Ramos (cell line): Measurements from ENCODE around the gene PHAF1.

Source experiments
- in situ Hi-C: fragments of 300-500 bp; cut with MboI; formaldehyde crosslinking; loops from one replicate; pipeline ENCODE4 v1.14.3; 2022; ENCODE audit warnings: low sequenced_read_pairs; ENCODE audit not compliant: unreplicated experiment

Gene PHAF1

DNA sequence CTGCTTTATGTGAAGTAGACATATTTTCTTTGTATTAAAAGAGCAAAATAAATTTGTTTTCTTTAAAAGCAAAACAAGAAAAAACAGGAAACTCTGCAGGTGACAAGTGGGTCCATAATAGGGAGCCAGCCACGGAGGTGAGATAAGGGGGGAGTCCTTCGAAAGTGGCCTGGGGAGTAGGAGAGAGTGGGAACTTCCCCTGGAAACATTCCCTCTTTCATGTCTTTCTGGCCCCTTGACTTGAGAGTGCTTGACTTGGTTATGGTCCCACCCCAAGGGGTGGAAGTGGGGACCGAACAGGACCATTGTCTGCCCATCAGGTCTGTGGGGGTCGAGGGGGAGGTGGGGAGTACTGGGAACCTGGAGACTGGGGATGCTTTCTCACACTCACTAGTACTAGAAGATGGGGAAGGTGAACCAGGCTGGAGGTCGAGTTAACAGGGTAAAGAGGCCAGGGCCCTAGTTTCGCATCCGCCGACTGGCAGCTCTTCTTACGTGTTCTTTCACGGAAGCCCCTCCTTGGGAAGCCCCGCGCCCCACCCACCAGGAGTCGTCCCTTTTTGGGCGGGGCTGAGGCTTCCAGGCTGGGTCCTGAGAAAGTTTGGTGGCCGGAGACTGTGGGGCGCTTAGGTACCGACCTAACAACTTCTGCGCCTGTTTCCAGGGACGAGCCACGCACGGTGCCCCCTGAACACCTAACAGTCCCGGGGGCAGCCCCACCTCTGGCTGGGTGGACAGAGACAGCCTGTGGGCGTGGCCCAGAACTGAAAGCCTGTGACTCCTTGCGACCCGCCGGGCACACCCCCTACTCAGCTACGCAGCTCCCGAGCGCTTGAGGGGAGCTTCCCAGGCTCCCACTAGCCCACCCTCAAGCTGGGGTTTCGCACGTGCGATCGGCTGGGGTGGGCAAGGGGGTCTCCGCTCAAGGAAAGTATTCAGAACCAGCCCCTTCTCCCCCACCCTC is 49.2 kb downstream of the PHAF1 start:
- in situ Hi-C loops: no loop called here

DNA sequence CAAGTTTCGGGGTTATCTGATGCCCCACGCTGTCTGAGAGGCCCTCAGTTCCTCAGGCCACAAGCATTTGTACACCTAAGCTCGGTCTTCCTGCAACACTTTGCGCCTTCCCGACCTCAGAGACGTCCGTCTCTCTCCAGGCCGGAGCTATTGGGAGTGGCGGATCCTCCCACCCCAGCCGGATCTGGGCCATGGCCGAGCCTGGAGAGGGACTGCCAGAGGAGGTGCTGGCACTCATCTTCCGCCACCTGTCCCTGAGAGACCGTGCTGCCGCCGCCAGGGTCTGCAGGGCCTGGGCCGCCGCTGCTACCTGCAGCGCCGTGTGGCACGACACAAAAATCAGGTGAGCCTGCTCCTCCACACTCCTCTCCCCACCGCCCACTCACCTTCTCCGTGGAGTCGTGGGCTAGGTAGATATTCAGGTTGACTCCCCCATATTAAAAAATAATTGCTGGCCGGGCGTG is 51.9 kb downstream of the PHAF1 start:
- in situ Hi-C loops: no loop called here

DNA sequence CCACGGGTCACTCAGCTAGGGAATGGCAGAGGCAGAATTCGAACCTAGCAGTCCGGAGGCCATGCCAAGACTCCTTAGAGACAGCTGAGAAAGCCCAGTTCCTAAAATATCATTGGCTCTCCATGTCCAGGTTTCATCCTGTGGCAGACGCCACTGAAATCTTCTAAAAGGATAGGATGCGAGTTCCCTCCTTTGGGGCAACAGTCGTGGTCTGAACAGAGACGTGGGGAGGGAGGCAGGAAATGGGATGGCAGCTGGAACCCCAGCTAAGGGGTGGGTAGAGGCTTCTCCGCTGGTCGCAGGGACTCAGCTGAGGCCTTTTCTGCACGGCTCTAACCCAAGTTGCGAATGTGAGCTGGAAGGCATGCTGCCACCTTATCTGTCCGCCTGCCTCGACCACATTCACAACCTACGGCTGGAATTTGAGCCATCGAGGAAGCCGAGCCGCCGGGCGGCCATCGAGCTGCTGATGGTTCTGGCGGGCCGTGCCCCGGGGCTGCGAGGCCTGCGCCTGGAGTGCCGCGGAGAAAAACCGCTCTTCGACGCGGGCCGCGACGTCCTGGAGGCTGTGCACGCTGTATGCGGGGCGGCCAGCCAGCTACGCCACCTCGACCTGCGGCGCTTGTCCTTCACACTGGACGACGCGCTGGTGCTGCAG is 52.9 kb downstream of the PHAF1 start:
- in situ Hi-C loops: no loop called here

- in situ Hi-C loops: no loop called here
Measured at GRCh38 chr16:67163164-67163998, 53.6 kb downstream of the PHAF1 start.

- in situ Hi-C loops: no loop called here
Measured at GRCh38 chr16:67163999-67164558, 54.3 kb downstream of the PHAF1 start.

- in situ Hi-C loops: no loop called here
Measured at GRCh38 chr16:67164599-67165061, 54.9 kb downstream of the PHAF1 start, which contains the start of gene HSF4. Gene HSF4 (plus strand): TSS chr16:67164745. CDS start chr16:67164812, 67 bp downstream.

- in situ Hi-C loops: no loop called here
Measured at GRCh38 chr16:67165121-67166078, 55.7 kb downstream of the PHAF1 start.

DNA sequence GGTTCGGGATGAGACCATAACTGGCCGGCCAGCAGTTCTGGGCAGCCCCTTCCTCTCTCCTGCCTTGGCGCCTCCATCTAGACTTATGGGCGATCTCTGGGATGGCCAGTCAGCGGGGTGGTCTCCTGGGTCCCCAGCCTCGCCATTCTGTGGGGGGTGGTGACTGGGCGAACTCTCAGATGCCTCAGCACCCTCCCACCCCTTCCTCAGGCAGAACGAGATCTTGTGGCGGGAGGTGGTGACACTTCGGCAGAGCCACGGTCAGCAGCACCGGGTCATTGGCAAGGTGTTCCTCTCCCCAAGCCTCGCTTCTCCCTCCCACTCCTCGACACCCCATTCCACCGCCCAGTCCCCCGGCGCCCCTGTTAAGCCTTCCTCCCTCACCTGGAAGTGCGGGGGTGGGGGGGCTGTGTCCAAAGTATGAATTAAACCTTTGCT is 56.4 kb downstream of the PHAF1 start:
- in situ Hi-C loops: no loop called here

GRCh38 chr16:67166598-67167168 is 56.9 kb downstream of the PHAF1 start:
- in situ Hi-C loops: no loop called here

DNA sequence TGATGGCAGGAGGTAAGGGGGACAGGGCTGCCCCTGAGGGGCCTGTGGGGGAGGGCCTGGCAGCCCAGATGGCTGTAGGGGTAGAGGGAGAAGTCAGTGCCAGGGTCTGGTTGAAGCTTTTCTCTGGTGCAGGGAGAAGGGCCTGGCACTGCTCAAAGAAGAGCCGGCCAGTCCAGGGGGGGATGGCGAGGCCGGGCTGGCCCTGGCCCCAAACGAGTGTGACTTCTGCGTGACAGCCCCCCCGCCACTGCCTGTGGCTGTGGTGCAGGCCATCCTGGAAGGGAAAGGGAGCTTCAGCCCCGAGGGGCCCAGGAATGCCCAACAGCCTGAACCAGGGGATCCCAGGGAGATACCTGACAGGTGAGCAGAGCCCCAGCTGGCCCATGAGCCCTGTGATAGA is 57.8 kb downstream of the PHAF1 start:
- in situ Hi-C loops: no loop called here

- in situ Hi-C loops: no loop called here
Measured at GRCh38 chr16:67169011-67169451, 59.3 kb downstream of the PHAF1 start.

GRCh38 chr16:67169642-67170167 is 60.0 kb downstream of the PHAF1 start:
- in situ Hi-C loops: no loop called here

GRCh38 chr16:67170168-67170948 is 60.6 kb downstream of the PHAF1 start, which contains the start of gene NOL3:
Gene NOL3 (plus strand): TSS chr16:67170538.
- in situ Hi-C loops: no loop called here

- in situ Hi-C loops: no loop called here
Measured at GRCh38 chr16:67170949-67171649, 61.4 kb downstream of the PHAF1 start.

DNA sequence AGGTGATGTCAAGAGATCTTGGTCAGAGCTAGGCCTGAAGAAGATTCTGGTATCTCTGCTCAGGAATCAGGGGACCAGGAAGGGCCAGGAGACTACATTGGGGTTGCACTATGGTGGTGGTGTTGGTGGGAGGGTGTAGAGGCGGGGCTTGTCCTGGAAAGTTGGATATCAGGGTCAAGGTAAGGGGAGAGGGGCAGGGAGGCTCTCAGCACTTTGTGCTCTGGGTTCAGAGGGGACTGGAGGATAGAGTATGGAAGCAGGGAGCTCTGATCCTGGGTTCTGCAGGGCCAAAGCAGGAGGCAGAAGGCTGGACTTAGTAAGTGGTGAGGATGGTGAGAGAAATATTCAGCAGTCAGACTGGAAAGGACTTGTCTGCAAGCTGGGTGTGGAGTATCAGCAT is 63.6 kb downstream of the PHAF1 start:
- in situ Hi-C loops: no loop called here

- in situ Hi-C loops: no loop called here
Measured at GRCh38 chr16:67173808-67174705, 64.3 kb downstream of the PHAF1 start.
